IMR-90 (cell line): Measurements from ENCODE around the gene SLC22A16. TPM values are rescaled to one million over a fixed set of nuclear protein-coding genes. Genes with fewer than 3 reads are reported as not detected.
A peak's percentile ranks its signal among the peaks of the same experiment; 100 is the strongest.

Experiments
- ATAC-seq: fragments of 200-7000 bp; cut with Tn5 transposase; 2 replicates; pipeline ENCODE4 v1.9.1; 2020; ENCODE audit warnings: low read depth, mild to moderate bottlenecking, moderate library complexity
- BruUV-seq: library from RNA; stranded (reverse); fragments of 400-500 nt; replicated peaks from 2 replicates; lab custom pipeline; 2021; lab: Mats Ljungman, UMichigan
- CTCF ChIA-PET: fragments of 300-600 bp; formaldehyde crosslinking; extraction: SDS; loops from one replicate; lab custom pipeline; 2021; ENCODE audit warnings: antibody characterized with exemption; lab: Yijun Ruan, JAX
- POLR2A ChIA-PET: fragments of 300-600 bp; sonication (Branson Sonifier 250); formaldehyde crosslinking; loops from one replicate; lab custom pipeline; 2022; ENCODE audit warnings: antibody characterized with exemption; ENCODE audit not compliant: unreplicated experiment; lab: Charles Lee
- DNase-seq: peaks from one replicate; pipeline ENCODE4 v3.0.0; 2013
- H2AFZ ChIP-seq: replicated peaks from 2 replicates; pipeline ENCODE3; 2013; ENCODE audit warnings: low read length, mild to moderate bottlenecking; ENCODE audit not compliant: poor library complexity
- H2AK5ac ChIP-seq: 2 replicates; pipeline ENCODE4 v1.6.1; 2013; ENCODE audit warnings: low read depth, low read length, inconsistent platforms
- H2AK9ac ChIP-seq: replicated peaks from 2 replicates; pipeline ENCODE3; 2013; ENCODE audit warnings: mild to moderate bottlenecking, low read depth, low read length, moderate library complexity; ENCODE audit not compliant: poor library complexity
- H2BK120ac ChIP-seq: 2 replicates; pipeline ENCODE4 v1.6.1; 2013; ENCODE audit warnings: low read depth, low read length, inconsistent platforms
- H2BK15ac ChIP-seq: 3 replicates; pipeline ENCODE4 v1.6.1; 2013; ENCODE audit warnings: low read depth, low read length, inconsistent platforms
- H2BK20ac ChIP-seq: 2 replicates; pipeline ENCODE4 v1.6.1; 2013; ENCODE audit warnings: low read depth, mild to moderate bottlenecking, inconsistent platforms, low read length, moderate library complexity
- H2BK5ac ChIP-seq: 2 replicates; pipeline ENCODE4 v1.6.1; 2013; ENCODE audit warnings: mild to moderate bottlenecking, low read depth, low read length, inconsistent platforms; ENCODE audit not compliant: poor library complexity, severe bottlenecking
- H3K14ac ChIP-seq: replicated peaks from 2 replicates; pipeline ENCODE4 v1.6.1; 2013; ENCODE audit warnings: low read depth, low read length, inconsistent platforms
- H3K18ac ChIP-seq: 2 replicates; pipeline ENCODE4 v1.6.1; 2013; ENCODE audit warnings: low read depth, low read length, control low read depth
- H3K23ac ChIP-seq: 2 replicates; pipeline ENCODE4 v1.6.1; 2013; ENCODE audit warnings: low read depth, low read length, inconsistent platforms
- H3K27ac ChIP-seq: 2 replicates; pipeline ENCODE4 v1.5.1; 2013; ENCODE audit warnings: mild to moderate bottlenecking, control low read depth, low read length; ENCODE audit not compliant: insufficient read depth
- H3K27me3 ChIP-seq: 2 replicates; pipeline ENCODE4 v1.6.1; 2013; ENCODE audit warnings: low read length; ENCODE audit not compliant: control insufficient read depth, insufficient read depth
- H3K36me3 ChIP-seq: 2 replicates; pipeline ENCODE4 v1.6.1; 2013; ENCODE audit warnings: low read length, mixed read lengths; ENCODE audit not compliant: control insufficient read depth, insufficient read depth
- H3K4ac ChIP-seq: 2 replicates; pipeline ENCODE4 v1.6.1; 2013; ENCODE audit warnings: low read depth, low read length, inconsistent platforms
- H3K4me1 ChIP-seq: 2 replicates; pipeline ENCODE4 v1.6.1; 2013; ENCODE audit warnings: low read length, mixed read lengths; ENCODE audit not compliant: control insufficient read depth, insufficient read depth
- H3K4me2 ChIP-seq: 2 replicates; pipeline ENCODE4 v1.6.1; 2013; ENCODE audit warnings: low read depth, mild to moderate bottlenecking, control low read depth, low read length, moderate library complexity
- H3K4me3 ChIP-seq: 2 replicates; pipeline ENCODE4 v1.5.1; 2013; ENCODE audit warnings: low read depth, mild to moderate bottlenecking, control low read depth, low read length, moderate library complexity; ENCODE audit not compliant: insufficient read depth
- H3K56ac ChIP-seq: 2 replicates; pipeline ENCODE4 v1.6.1; 2013; ENCODE audit warnings: low read length, inconsistent platforms; ENCODE audit not compliant: insufficient read depth; ENCODE audit errors: extremely low read depth
- H3K79me1 ChIP-seq, 2 experiments: 2 replicates each; pipeline ENCODE4 v1.6.1; 2013; ENCODE audit warnings: low read length in 2 of 2, inconsistent platforms in 1 of 2, low read depth in 1 of 2
- H3K9ac ChIP-seq: 2 replicates; pipeline ENCODE4 v1.6.1; 2013; ENCODE audit warnings: low read depth, low read length, control low read depth
- H3K9me1 ChIP-seq: 2 replicates; pipeline ENCODE4 v1.6.1; 2013; ENCODE audit warnings: low read length, inconsistent platforms; ENCODE audit not compliant: insufficient read depth
- H3K9me3 ChIP-seq: 2 replicates; pipeline ENCODE4 v1.6.1; 2013; ENCODE audit warnings: low read length; ENCODE audit not compliant: control insufficient read depth, insufficient read depth
- H4K20me1 ChIP-seq: 2 replicates; pipeline ENCODE4 v1.6.1; 2013; ENCODE audit warnings: low read length, inconsistent platforms; ENCODE audit not compliant: insufficient read depth
- H4K5ac ChIP-seq: 2 replicates; pipeline ENCODE4 v1.6.1; 2013; ENCODE audit warnings: mild to moderate bottlenecking, low read depth, low read length, control low read depth
- H4K8ac ChIP-seq, 2 experiments: 2 replicates each; pipeline ENCODE4 v1.6.1; 2013; ENCODE audit warnings: low read depth in 2 of 2, low read length in 2 of 2, control low read depth in 1 of 2, inconsistent platforms in 1 of 2
- H4K91ac ChIP-seq: 2 replicates; pipeline ENCODE4 v1.6.1; 2013; ENCODE audit warnings: low read depth, low read length, inconsistent platforms; ENCODE audit not compliant: insufficient read depth
- MAFK ChIP-seq: IDR thresholded peaks from 2 replicates; pipeline ENCODE4 v1.6.1; 2012; ENCODE audit warnings: low read depth, low read length, improper control_type of control experiment
- WGBS, 2 experiments: methylation state at CpG; one replicate each; pipeline versions ENCODE4 v1.1.5 to v1.1.7; 2013; ENCODE audit warnings: missing lambda C conversion rate in 2 of 2; ENCODE audit not compliant: insufficient read length in 1 of 2; ENCODE audit errors: extremely low coverage in 2 of 2; 5-methylcytosine and 5-hydroxymethylcytosine counted together
- dilution Hi-C: fragments of 300-500 bp; cut with HindIII; formaldehyde crosslinking; loops from one replicate; pipeline ENCODE4 v1.14.3; 2018; ENCODE audit warnings: low sequenced_read_pairs; ENCODE audit not compliant: unreplicated experiment
- in situ Hi-C: fragments of 300-500 bp; cut with MboI; formaldehyde crosslinking; loops from 3 replicates; pipeline ENCODE4 v1.14.3; 2019; ENCODE audit warnings: low sequenced_read_pairs, inconsistent platforms, mixed read lengths
- intact Hi-C: fragments of 100-400 bp; cut with micrococcal nuclease; formaldehyde crosslinking; loops from 2 replicates; pipeline ENCODE4 v1.10.0; 2022
- polyA plus RNA-seq, 3 experiments: library from polyadenylated mRNA; depleted of rRNA; stranded (reverse); fragments of >200 nt; gene quantifications; 2 replicates each; pipeline ENCODE4 v1.2.3, GENCODE V29; 2012; ENCODE audit warnings: low replicate concordance in 1 of 3
- total RNA-seq: library from RNA; depleted of rRNA; stranded (reverse); fragments of >200 nt; gene quantifications from 2 replicates; pipeline ENCODE4 v1.2.3, GENCODE V29; 2012

Gene SLC22A16
- total and polyA plus RNA-seq, 2 of the 4 experiments (the other 2 are of a cell fraction) = not detected

DNA sequence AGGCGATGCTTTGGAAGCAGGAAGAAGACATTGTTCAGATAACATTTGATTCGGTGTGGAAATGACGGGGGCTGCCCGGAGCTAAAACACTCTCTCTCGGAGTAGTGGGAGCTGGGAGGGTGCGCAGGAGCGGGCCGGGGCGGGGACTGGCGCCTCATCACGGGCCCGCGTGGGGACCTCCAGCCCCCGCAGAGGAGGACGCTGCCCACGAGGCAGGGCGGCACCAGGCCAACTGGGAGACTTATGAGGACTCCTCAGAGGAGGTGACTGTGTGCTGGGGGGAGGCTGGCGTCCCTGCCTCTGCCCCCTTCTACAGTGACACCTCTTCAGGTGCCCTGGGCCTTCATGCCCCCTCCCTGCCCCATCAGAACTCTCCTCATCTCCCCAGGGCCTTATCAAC lies 76.2 kb downstream of the SLC22A16 start:
- Histone ChIP-seq H3K27ac (no peak overlapping the region), H3K4me3 (no peak overlapping the region), H2AK9ac (peak overlapping the region; percentile 56), H3K36me3 (no peaks in the 10 kb centered on the region), H4K5ac (no peak overlapping the region), H3K9ac (no peak overlapping the region), H3K56ac (no peak overlapping the region), H4K20me1 (no peaks in the 10 kb centered on the region), H2BK20ac (no peak overlapping the region), H3K4ac (no peak overlapping the region), H3K27me3 (peaks cover 2% of the 10 kb centered on the region), H3K14ac (no peak overlapping the region), H3K4me1 (no peaks in the 10 kb centered on the region; the same call in 1 of the 2 replicates), H3K79me1 (no peaks in the 10 kb centered on the region), H2AK5ac (no peak overlapping the region), H2BK120ac (no peak overlapping the region), H2AFZ (peak overlapping the region; percentile 88), H3K23ac (no peak overlapping the region), H3K4me2 (no peak overlapping the region), H3K18ac (no peak overlapping the region; the same call in 1 of the 2 replicates), H2BK5ac (no peak overlapping the region), H3K9me3 (no peaks in the 10 kb centered on the region), H3K9me1 (0 out of 2 replicates have a peak, but pooled peaks cover 3% of the 10 kb centered on the region), H2BK15ac (no peak overlapping the region), H4K91ac (no peak overlapping the region), H4K8ac (peak overlapping the region in 1 of 2 experiments; percentile 47; a peak in 1 of 4 replicates)
- TF ChIP-seq MAFK = no peak
- 40% methylated on average over 1 of the region's 18 CpGs; no CpG with 5 or more reads in 1 of the 2 experiments for WGBS, 2 experiments
- intact Hi-C loops = no loop called here
- ChIA-PET POLR2A (no interaction called here), CTCF (no interaction called here)
- in situ Hi-C loops = no loop called here
- DNase-seq = no peak
- no TSS peak for BruUV-seq
- ATAC-seq = no peak
- dilution Hi-C loops = no loop called here
